ENCODE measurements around the gene RNU6-1. TPM values are rescaled to one million over a fixed set of nuclear protein-coding genes. Genes with fewer than 3 reads are reported as not detected.

Gene RNU6-1
- total RNA-seq, 1 donor from 2014 or later: not detected

DNA sequence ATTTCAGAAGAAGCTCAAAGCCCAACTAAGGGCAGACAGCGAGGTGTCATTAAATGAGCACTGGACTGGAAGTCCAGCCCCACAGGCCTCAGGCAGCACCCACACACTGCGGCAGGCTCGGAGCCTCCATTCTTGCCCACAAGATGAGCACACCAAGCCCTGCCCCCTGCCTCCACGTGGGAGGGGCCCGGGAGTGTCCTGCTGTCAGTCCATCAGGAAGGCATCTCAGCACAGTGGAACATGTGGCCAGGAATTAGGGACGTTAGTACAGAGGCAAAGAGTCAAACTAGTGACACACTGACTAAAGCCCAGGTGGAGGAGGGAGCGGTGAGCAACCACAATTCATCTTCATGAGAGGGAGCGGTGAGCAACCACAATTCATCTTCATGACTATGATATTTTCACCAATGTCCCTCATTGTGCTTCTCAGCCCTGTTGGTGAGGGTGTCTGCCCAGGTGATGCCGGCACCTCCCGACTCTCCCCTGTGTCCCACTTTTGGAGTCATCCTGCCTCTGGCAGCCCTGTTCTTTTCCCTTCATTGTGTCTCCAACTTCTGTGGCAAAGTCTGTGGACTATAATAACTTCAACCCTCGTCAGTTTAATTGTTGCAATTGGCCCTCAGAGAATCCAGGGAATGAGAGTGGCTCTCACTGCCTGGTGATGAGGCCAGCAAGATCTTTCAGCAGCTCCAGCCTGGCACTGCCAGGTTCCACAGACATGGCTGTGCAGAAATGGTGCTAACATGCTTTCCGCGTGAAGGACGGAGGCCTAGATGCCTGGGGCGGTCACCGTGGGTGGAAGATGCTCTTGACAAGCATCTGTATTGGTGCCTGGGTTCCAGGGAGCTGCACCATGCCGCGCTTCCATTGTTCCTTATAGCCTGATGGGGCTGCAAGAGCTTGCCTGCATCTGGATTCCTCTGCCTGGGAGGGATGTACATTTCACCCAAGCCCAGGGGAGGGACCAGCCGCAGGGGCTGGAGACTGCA, 37.6 kb downstream of the RNU6-1 start:
- no peak overlapping the region for H3K4me3 ChIP-seq (ENCODE audit: low read depth, low read length)
- DNase-seq (ENCODE audit: low read depth): no peak
- TF ChIP-seq, protein P1, sequence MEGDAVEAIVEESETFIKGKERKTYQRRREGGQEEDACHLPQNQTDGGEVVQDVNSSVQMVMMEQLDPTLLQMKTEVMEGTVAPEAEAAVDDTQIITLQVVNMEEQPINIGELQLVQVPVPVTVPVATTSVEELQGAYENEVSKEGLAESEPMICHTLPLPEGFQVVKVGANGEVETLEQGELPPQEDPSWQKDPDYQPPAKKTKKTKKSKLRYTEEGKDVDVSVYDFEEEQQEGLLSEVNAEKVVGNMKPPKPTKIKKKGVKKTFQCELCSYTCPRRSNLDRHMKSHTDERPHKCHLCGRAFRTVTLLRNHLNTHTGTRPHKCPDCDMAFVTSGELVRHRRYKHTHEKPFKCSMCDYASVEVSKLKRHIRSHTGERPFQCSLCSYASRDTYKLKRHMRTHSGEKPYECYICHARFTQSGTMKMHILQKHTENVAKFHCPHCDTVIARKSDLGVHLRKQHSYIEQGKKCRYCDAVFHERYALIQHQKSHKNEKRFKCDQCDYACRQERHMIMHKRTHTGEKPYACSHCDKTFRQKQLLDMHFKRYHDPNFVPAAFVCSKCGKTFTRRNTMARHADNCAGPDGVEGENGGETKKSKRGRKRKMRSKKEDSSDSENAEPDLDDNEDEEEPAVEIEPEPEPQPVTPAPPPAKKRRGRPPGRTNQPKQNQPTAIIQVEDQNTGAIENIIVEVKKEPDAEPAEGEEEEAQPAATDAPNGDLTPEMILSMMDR (conservative IDR thresholded peaks at IDR 0.05; ENCODE audit: low read depth, low read length): no peak

DNA sequence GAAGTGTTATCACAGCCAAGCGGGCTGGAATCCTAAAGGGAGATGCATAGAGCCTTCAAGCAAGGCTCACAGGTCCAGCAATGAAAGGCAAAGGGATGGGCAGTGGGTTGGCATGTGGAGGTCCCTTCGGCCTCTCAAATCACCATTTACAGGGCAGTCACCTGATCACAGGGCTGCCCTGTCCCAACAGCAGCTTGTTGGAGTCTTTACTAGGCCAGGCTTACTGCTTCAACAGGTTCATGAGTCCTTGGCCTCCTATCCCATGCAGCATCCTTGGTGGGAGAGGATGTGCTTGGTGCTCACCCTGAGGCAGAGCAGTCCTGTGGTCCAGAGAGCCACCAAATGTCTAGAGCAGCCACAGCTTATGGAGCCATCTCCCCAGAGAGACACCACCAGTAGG, 38.7 kb downstream of the RNU6-1 start:
- no peak for DNase-seq (ENCODE audit: low read depth)
- TF ChIP-seq, protein P1 (conservative IDR thresholded peaks at IDR 0.05; ENCODE audit: low read depth, low read length): no peak
- H3K4me3 ChIP-seq (ENCODE audit: low read depth, low read length): no peak overlapping the region

DNA sequence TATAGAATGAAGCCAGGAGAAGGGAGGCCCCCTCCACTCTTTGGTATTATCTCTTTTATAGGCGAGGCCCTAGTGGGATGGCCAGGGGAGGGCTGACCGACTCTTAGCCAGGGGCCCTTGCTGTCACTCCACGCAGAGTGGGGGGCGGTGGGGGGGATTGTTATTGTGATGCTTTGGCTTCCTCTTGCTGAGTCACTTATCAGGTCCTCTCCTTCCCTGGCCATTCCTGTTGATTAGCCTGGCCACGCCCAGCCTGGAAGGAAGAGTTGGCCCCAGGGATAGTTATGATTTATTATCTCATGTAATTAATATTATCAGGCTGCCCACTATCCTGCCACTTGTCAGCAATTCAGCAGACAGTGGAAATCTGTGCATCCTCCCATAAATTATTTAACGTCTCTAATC, 40.0 kb downstream of the RNU6-1 start:
- no peak overlapping the region for H3K4me3 ChIP-seq (ENCODE audit: low read depth, low read length)
- TF ChIP-seq, protein P1 (conservative IDR thresholded peaks at IDR 0.05; ENCODE audit: low read depth, low read length): no peak
- DNase-seq (ENCODE audit: low read depth): no peak

DNA sequence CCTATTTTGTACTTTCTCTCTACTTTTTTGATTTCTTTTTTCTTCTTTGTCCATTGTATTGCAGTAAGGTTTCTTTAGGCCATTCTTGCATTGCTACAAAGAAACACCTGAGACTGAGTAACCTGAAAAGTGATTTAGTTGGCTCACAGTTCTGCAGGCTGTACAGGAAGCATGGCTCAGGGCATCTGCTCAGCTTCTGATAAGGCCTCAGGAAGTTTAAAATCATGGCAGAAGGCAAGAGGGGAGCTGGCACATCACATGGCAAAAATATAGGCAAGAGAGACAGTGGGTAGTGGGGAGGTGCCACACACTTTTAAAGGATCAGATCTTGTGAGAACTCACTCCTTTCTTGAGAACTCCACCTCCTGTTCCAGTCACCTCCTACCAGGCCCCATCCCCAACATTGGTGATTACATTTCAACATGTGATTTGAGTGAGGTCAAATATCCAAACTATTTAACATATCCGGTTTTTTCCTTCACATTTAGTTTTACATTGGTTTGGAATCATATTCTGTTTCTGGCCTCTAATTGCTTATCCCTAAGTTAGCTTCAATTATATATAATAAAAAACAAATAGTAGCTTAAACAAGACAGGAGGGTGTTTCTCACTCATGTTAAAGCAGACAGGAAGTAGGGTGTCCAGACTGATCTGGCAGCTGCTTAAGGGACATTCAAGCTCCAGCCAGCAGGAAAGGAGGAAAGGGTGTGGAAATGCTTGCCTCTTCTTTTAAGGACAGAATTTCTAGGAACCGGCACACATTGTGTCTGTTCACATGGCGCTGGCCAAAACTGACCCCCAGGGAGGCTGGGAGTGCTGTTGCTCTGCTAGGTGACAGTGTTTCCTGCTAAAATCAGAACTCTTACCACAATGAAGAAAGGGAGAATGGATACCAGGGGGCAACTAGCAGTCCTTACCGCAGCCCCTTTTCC, 43.4 kb downstream of the RNU6-1 start:
- TF ChIP-seq, protein P1 (conservative IDR thresholded peaks at IDR 0.05; ENCODE audit: low read depth, low read length): no peak
- DNase-seq (ENCODE audit: low read depth): no peak

DNA sequence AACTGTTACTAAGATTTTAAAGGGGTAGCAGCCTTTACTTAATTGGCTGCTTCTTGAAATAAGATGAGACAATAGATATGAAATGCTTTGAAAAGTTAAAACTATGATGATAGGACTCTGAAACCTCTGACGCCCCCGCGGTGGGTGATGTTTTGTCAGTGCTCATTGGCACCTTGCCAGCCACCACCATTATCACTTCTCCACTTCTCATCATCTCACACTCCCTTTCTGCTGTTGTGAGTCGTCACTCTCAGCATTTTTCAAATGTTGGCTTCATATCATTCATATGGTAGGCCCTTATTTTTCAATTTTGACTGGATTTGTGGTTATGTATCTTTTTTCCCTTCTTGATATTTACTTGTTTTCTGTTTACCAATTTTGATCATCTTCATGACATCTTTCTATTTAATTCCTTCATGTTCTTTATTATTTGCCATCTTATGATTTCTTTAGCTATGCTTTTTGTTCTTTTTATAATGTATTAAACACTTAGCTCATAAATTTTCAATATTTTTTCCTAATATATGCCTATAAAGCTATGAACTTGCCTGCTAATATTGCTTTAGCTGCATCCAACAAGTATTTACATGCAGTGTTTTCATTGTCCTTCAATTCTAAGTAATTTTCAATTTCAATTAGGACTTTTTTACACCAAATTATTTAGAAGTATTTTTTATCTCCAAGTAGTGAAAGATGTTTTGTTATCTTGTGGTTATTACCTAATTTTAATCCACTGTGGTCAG, 44.8 kb downstream of the RNU6-1 start:
- TF ChIP-seq, protein P1 (conservative IDR thresholded peaks at IDR 0.05; ENCODE audit: low read depth, low read length): no peak
- DNase-seq (ENCODE audit: low read depth): no peak
- H3K4me3 ChIP-seq (ENCODE audit: low read depth, low read length): no peak overlapping the region

More for the DNA sequence above, 43.4 kb downstream of the RNU6-1 start:
- no peak overlapping the region for H3K4me3 ChIP-seq (ENCODE audit: low read depth, low read length)

DNA sequence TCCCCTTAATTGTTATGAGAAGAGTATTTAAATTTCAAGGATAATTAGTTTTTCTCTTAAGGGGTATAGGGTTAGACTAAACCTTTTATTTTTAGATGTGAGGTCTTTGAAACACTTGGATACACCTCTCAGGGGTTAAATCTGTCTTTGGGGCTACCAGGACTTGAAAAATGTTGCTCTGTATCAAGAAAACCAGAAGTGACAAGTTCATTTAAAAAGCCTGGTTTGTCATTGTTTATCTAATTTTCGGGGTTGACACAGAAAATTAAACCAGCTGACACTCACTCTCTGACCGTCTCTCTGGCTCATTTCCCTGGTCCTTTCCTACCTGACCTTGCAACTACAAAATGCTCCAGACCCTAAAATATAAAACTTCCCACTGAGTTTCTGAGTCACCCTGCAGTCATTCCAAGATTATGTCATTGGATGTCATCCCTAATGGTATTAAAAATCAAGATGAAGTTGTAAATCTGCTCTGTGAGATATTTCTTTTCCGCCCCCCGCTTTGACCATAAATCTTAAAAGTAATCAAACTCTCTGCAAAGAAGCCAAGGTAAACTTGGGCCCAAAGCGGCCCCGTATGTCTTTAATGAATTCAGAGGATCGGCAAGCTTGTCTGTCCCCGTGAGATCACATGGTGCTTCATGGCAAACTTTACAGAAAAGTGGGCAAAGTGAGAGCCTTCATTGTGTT, 47.4 kb downstream of the RNU6-1 start:
- H3K4me3 ChIP-seq (ENCODE audit: low read depth, low read length): no peak overlapping the region
- TF ChIP-seq, protein P1 (conservative IDR thresholded peaks at IDR 0.05; ENCODE audit: low read depth, low read length): no peak
- no peak for DNase-seq (ENCODE audit: low read depth)
